ENCODE results near the gene WFIKKN1. TPM values are rescaled to one million over a fixed set of nuclear protein-coding genes. Genes with fewer than 3 reads are reported as not detected.
A peak's percentile ranks its signal among the peaks of the same experiment; 100 is the strongest.

The WFIKKN1 gene
- total and polyA plus RNA-seq, 2 donors from 2014 or later = 0.69 to 1.8 TPM

- peaks cover 6 to 47% (median 30%) of the 10 kb centered on the region in 3 donors for H3K4me1 ChIP-seq (ENCODE audit: control insufficient read depth in 2 of 3, insufficient read depth in 2 of 3, low read depth in 1 of 3, low read length in 3 of 3)
- TF ChIP-seq CTCF (IDR thresholded peaks at IDR 0.05; ENCODE audit: borderline replicate concordance, extremely low read depth, insufficient read depth) = no peak
- FAIRE-seq (no peak), DNase-seq (peak in 2 of 5 donors; percentile 41 to 72)
- H3K9ac ChIP-seq (ENCODE audit: low read length in 3 of 3) = peak overlapping the region in 1 of 3 donors; percentile 65
- no peaks in the 10 kb centered on the region for H3K9me3 ChIP-seq (ENCODE audit: control insufficient read depth in 2 of 3, insufficient read depth in 1 of 3, low read length in 3 of 3)
- H3K36me3 ChIP-seq (ENCODE audit: control insufficient read depth in 2 of 3, insufficient read depth in 3 of 3, low read length in 3 of 3) = no peaks in the 10 kb centered on the region
- no peaks in the 10 kb centered on the region for H3K27me3 ChIP-seq (ENCODE audit: control insufficient read depth, insufficient read depth, low read length)
- H3K4me3 ChIP-seq (ENCODE audit: low read length in 3 of 3) = peak overlapping the region in 1 of 3 donors; percentile 29
- intact Hi-C loops (cut with DNase I) = no loop called here
- peak overlapping the region; percentile 82 to 94 for H3K27ac ChIP-seq (ENCODE audit: low read depth in 2 of 2, low read length in 2 of 2)
Measured at GRCh38 chr16:593807-594206, 37.0 kb upstream of the WFIKKN1 start.

GRCh38 chr16:595094-595528 is 35.7 kb upstream of the WFIKKN1 start:
- TF ChIP-seq CTCF (IDR thresholded peaks at IDR 0.05; ENCODE audit: borderline replicate concordance, extremely low read depth, insufficient read depth) = no peak
- peaks cover 6 to 47% (median 30%) of the 10 kb centered on the region in 3 donors for H3K4me1 ChIP-seq (ENCODE audit: control insufficient read depth in 2 of 3, insufficient read depth in 2 of 3, low read depth in 1 of 3, low read length in 3 of 3)
- H3K36me3 ChIP-seq (ENCODE audit: control insufficient read depth in 2 of 3, insufficient read depth in 3 of 3, low read length in 3 of 3) = peaks cover 0 to 5% (median 2%) of the 10 kb centered on the region in 3 donors
- peak in 1 of 5 donors; percentile 38 for DNase-seq
- no peaks in the 10 kb centered on the region for H3K27me3 ChIP-seq (ENCODE audit: control insufficient read depth, insufficient read depth, low read length)
- no peak overlapping the region for H3K4me3 ChIP-seq (ENCODE audit: low read length in 3 of 3)
- intact Hi-C loops (cut with DNase I) = no loop called here
- no peak overlapping the region for H3K27ac ChIP-seq (ENCODE audit: low read depth in 2 of 2, low read length in 2 of 2)
- FAIRE-seq = no peak
- no peak overlapping the region for H3K9ac ChIP-seq (ENCODE audit: low read length in 3 of 3)
- H3K9me3 ChIP-seq (ENCODE audit: control insufficient read depth in 2 of 3, insufficient read depth in 1 of 3, low read length in 3 of 3) = no peaks in the 10 kb centered on the region

GRCh38 chr16:595942-596735 is 34.6 kb upstream of the WFIKKN1 start:
- intact Hi-C loops (cut with DNase I) = no loop called here
- H3K9me3 ChIP-seq (ENCODE audit: control insufficient read depth in 2 of 3, insufficient read depth in 1 of 3, low read length in 3 of 3) = no peaks in the 10 kb centered on the region
- peak overlapping the region in 1 of 2 donors; percentile 12 for H3K27ac ChIP-seq (ENCODE audit: low read depth in 2 of 2, low read length in 2 of 2)
- DNase-seq (peak in 1 of 5 donors; percentile 25), FAIRE-seq (no peak)
- no peak for TF ChIP-seq CTCF (IDR thresholded peaks at IDR 0.05; ENCODE audit: borderline replicate concordance, extremely low read depth, insufficient read depth)
- peaks cover 0 to 5% (median 2%) of the 10 kb centered on the region in 3 donors for H3K36me3 ChIP-seq (ENCODE audit: control insufficient read depth in 2 of 3, insufficient read depth in 3 of 3, low read length in 3 of 3)
- H3K27me3 ChIP-seq (ENCODE audit: control insufficient read depth, insufficient read depth, low read length) = no peaks in the 10 kb centered on the region
- H3K4me3 ChIP-seq (ENCODE audit: low read length in 3 of 3) = no peak overlapping the region
- peaks cover under 1 to 40% (median 26%) of the 10 kb centered on the region in 3 donors for H3K4me1 ChIP-seq (ENCODE audit: control insufficient read depth in 2 of 3, insufficient read depth in 2 of 3, low read depth in 1 of 3, low read length in 3 of 3)
- no peak overlapping the region for H3K9ac ChIP-seq (ENCODE audit: low read length in 3 of 3)

Data from kidney (tissue), 14 donors.